Peyer's patch (tissue), 4 donors: Measurements from ENCODE around the gene TYW1B.
"Not testable (repeated sequence)": the region's sequence is repeated elsewhere in the genome, so short reads cannot be mapped to it uniquely, and the experiment has no call there.

Source experiments
- POLR2A ChIP-seq, 2 donors: fragments of 450-650 bp; IDR thresholded peaks; one replicate each; pipeline ENCODE4 v1.5.1; 2017; ENCODE audit warnings: antibody characterized with exemption in 2 of 2, mild to moderate bottlenecking in 2 of 2, moderate library complexity in 2 of 2
- TF ChIP-seq, protein P1 (sequence below), 6 experiments: fragments of 450-650 bp in 4 of 6; fragments of 200-600 bp in 2 of 6; sonication (generic) in 1 of 6; IDR thresholded peaks; one replicate each; pipeline ENCODE4 v1.5.1; 2017 to 2019; ENCODE audit warnings: antibody characterized with exemption in 6 of 6, mild to moderate bottlenecking in 3 of 6, moderate library complexity in 1 of 6

GRCh38 chr7:72697066-72697465 lies 130.9 kb downstream of the TYW1B start:
- TF ChIP-seq, protein P1, sequence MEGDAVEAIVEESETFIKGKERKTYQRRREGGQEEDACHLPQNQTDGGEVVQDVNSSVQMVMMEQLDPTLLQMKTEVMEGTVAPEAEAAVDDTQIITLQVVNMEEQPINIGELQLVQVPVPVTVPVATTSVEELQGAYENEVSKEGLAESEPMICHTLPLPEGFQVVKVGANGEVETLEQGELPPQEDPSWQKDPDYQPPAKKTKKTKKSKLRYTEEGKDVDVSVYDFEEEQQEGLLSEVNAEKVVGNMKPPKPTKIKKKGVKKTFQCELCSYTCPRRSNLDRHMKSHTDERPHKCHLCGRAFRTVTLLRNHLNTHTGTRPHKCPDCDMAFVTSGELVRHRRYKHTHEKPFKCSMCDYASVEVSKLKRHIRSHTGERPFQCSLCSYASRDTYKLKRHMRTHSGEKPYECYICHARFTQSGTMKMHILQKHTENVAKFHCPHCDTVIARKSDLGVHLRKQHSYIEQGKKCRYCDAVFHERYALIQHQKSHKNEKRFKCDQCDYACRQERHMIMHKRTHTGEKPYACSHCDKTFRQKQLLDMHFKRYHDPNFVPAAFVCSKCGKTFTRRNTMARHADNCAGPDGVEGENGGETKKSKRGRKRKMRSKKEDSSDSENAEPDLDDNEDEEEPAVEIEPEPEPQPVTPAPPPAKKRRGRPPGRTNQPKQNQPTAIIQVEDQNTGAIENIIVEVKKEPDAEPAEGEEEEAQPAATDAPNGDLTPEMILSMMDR (IDR thresholded peaks at IDR 0.05) = not testable (repeated sequence)
- TF ChIP-seq POLR2A (IDR thresholded peaks at IDR 0.05) = not testable (repeated sequence)
